Adrenal gland (tissue), 12 donors: ENCODE data around the gene VDAC1. TPM values are rescaled to one million over a fixed set of nuclear protein-coding genes. Genes with fewer than 3 reads are reported as not detected.

Experiments used
- DNase-seq, 7 donors: peaks; one replicate each; pipeline ENCODE4 v3.0.0-alpha.2; 2019 to 2020
- H3K27ac ChIP-seq, 5 donors: fragments of 200-600 bp; sonication (generic) in 4 of 5; 1 replicate in 3 of 5; 2 replicates in 2 of 5; pipeline versions ENCODE4 v1.5.1 to v1.8.0; 2016 to 2020; ENCODE audit warnings: mild to moderate bottlenecking in 1 of 5
- H3K27me3 ChIP-seq: fragments of 200-600 bp; 2 replicates; pipeline ENCODE4 v1.8.0; 2021
- H3K36me3 ChIP-seq, 2 donors: fragments of 200-600 bp; replicated peaks in 1 of 2; 1 replicate in 1 of 2; 2 replicates in 1 of 2; pipeline versions ENCODE4 v1.5.1 to v1.8.0; 2018 to 2022
- H3K4me1 ChIP-seq, 2 donors: fragments of 200-600 bp; replicated peaks in 1 of 2; 1 replicate in 1 of 2; 2 replicates in 1 of 2; pipeline versions ENCODE4 v1.5.1 to v1.8.0; 2018 to 2021
- H3K4me3 ChIP-seq, 4 donors: fragments of 200-600 bp; sonication (generic) in 3 of 4; one replicate each; pipeline ENCODE4 v1.5.1; 2016 to 2018
- H3K9me3 ChIP-seq, 3 donors: fragments of 200-600 bp; sonication (generic) in 1 of 3; replicated peaks in 1 of 3; 1 replicate in 2 of 3; 2 replicates in 1 of 3; pipeline versions ENCODE4 v1.5.1 to v1.8.0; 2016 to 2021
- CTCF ChIP-seq, 6 experiments: fragments of 450-650 bp in 4 of 6; fragments of 200-600 bp in 2 of 6; sonication (generic) in 1 of 6; IDR thresholded peaks; 1 replicate in 5 of 6; 2 replicates in 1 of 6; pipeline versions ENCODE4 v1.5.1 to v1.8.0; 2016 to 2021; ENCODE audit warnings: antibody characterized with exemption in 6 of 6, mild to moderate bottlenecking in 2 of 6, moderate library complexity in 1 of 6
- POLR2A ChIP-seq, 2 donors: fragments of 450-650 bp; IDR thresholded peaks; one replicate each; pipeline ENCODE4 v1.6.1; 2017; ENCODE audit warnings: antibody characterized with exemption in 2 of 2, mild to moderate bottlenecking in 2 of 2, moderate library complexity in 1 of 2
- WGBS, 4 donors: extraction: QIAGEN DNeasy Blood & Tissue Kit in 2 of 4; methylation state at CpG; one replicate each; pipeline versions ENCODE4 v1.1.5 to v1.1.7; 2013 to 2017; 5-methylcytosine and 5-hydroxymethylcytosine counted together
- intact Hi-C, 2 donors: fragments of 100-400 bp; cut with DNase I; formaldehyde crosslinking; loops; one replicate each; pipeline versions ENCODE4 v1.14.1 to v1.15.0; 2022 to 2023
- polyA plus RNA-seq, 3 donors: library from polyadenylated mRNA; stranded (reverse); fragments of 200-250 nt in 2 of 3; fragments of 350-450 nt in 1 of 3; fragmentation: Illumina TruSeq in 1 of 3; extraction: RNeasy Lipid Tissue Mini Kit (QIAGEN cat#74804) in 1 of 3; gene quantifications; one replicate each; pipeline ENCODE4 v1.2.3, GENCODE V29; 2013 to 2014
- total RNA-seq, 9 donors: library from RNA; depleted of rRNA in 4 of 9; stranded (reverse); fragments of >200 nt in 4 of 9; fragments of 120-200 nt in 1 of 9; fragmentation: NEBNext Ultra II Directional in 1 of 9; extraction: Animal tissue kit (Norgen Biotek cat#: 25700) in 1 of 9; gene quantifications; one replicate each; pipeline versions ENCODE4 v1.1.0 to v1.2.4, GENCODE V29; 2013 to 2023
- donor health status: healthy with polysubstance abuse.
- donor health status: Bipolar disorder and iron deficiency.
- donor health status: DM: yes; HTN: yes; CAD: no.
- donor health status: DM: no; HTN: no; CAD: no.
- donor health status: DM: no; HTN: no; CAD: no.
- donor health status: DM: yes; HTN: yes; CAD: no.

Gene VDAC1
- total and polyA plus RNA-seq, 12 donors = 66.0 to 476 (median 136) TPM

GRCh38 chr5:133928587-133929393 lies 76.0 kb downstream of the VDAC1 start:
- no peak overlapping the region for H3K27ac ChIP-seq
- no peaks in the 10 kb centered on the region for H3K27me3 ChIP-seq
- WGBS, 4 donors = 77 to 83% (median 81%) methylated on average over 9 of the region's 9 CpGs
- H3K4me1 ChIP-seq = peaks cover 0 to 14% of the 10 kb centered on the region in 2 donors
- H3K4me3 ChIP-seq = no peak overlapping the region
- intact Hi-C loops = loop anchor here in 1 of 2 donors (5.0 kb wide), 1 partner anchor 154 kb away; no protein-coding TSS in a partner anchor
- TF ChIP-seq POLR2A (IDR thresholded peaks at IDR 0.05) = no peak
- TF ChIP-seq CTCF (IDR thresholded peaks at IDR 0.05) = no peak
- no peak for DNase-seq
- no peaks in the 10 kb centered on the region for H3K36me3 ChIP-seq
- no peaks in the 10 kb centered on the region for H3K9me3 ChIP-seq

DNA sequence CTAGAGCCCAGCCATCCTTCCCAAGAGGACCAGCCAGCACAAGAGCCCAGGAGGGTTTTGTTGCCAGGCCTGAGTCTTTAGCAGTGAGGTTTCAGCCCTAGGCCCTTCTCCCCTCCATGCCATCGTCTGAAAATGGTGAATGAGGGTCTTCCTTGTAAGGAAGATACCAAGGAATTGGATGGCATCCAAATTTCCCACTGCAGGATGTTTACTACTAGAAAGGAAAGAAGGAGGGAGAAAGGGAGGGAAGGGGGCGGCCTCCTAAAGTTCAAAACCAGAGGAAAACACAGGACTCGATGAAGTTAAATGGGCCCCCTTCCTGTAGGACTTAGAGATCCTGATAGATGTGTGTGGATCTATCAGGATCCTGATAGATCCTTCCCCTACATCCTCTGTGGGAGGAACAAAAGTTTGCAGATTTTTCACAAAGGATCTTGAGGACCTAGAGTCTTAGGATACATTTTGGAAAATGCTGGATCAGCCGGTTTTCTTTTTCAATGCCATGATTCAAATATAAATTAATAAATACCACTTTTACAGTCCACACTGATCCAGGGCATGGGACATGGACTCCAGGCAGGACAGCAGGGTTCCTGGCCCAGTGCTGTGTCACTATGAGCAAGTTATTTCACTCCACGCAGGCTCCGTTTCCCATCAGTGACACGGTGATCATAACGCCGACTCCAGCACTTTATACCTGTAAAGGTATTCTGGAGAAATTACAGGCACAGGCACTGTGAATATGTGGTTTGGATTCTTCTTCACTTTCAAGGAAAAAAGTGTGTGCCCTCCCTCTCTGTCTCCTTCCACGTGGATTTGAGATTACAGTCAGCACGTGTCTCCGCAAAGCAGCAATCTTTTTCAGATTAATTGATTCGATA lies 77.2 kb downstream of the VDAC1 start:
- TF ChIP-seq CTCF (IDR thresholded peaks at IDR 0.05) = no peak
- TF ChIP-seq POLR2A (IDR thresholded peaks at IDR 0.05) = no peak
- Histone ChIP-seq H3K36me3 (no peaks in the 10 kb centered on the region), H3K4me1 (peaks cover 0 to 14% of the 10 kb centered on the region in 2 donors), H3K9me3 (no peaks in the 10 kb centered on the region), H3K4me3 (no peak overlapping the region), H3K27ac (no peak overlapping the region), H3K27me3 (no peaks in the 10 kb centered on the region)
- intact Hi-C loops = loop anchor here in 1 of 2 donors (5.0 kb wide), 1 partner anchor 155 kb away; no protein-coding TSS in a partner anchor
- WGBS, 4 donors = 76 to 86% (median 77%) methylated on average over 13 of the region's 13 CpGs
- DNase-seq = no peak

DNA sequence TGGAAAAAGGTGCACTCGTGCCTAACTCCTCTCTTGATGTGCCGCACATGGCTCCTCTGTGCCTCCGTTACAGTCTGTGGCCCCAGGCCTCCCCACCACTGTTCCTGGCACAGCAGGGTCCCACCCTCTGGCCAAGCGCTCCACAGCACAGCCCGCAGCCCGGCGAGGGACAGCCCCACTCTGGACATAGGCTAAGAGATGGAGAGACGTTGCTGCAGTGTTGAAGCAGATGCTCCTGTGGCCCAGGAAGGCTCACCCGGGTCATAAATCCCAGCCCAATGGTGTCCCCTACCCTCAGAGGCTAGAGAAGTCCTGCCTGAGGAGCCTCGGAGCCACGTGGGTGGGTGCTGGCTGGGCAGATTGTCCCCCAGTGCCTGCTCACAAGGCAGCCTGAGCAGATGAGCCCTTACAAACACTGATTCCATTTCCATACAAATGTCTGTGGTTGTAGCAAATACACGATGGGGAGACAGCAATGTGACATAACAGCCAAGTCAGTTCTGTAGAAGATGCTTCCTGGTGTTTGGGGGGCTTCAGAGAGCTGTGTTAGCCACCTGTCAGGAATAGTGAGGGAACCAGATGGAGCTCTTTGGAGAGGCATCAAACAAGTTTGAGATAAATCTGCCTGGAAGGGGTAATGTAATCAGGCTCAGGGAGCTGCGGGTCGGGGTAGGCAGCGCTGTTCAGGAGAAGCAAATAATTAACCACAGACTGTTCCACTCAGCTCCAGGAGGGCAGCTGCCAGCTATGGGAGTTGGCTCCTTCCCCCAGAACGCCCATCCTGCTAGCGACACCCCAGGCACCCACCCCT lies 78.1 kb downstream of the VDAC1 start:
- H3K27me3 ChIP-seq = no peaks in the 10 kb centered on the region
- intact Hi-C loops = loop anchor here in 1 of 2 donors (5.0 kb wide), 1 partner anchor 156 kb away; no protein-coding TSS in a partner anchor
- no peak for TF ChIP-seq CTCF (IDR thresholded peaks at IDR 0.05)
- no peak for TF ChIP-seq POLR2A (IDR thresholded peaks at IDR 0.05)

More for the DNA sequence above, 78.1 kb downstream of the VDAC1 start:
- Histone ChIP-seq H3K9me3 (no peaks in the 10 kb centered on the region), H3K27ac (no peak overlapping the region), H3K36me3 (no peaks in the 10 kb centered on the region), H3K4me3 (no peak overlapping the region), H3K4me1 (peaks cover 0 to 14% of the 10 kb centered on the region in 2 donors)
- DNase-seq = no peak
- WGBS, 4 donors = 83 to 91% (median 89%) methylated on average over 14 to 17 of the region's 17 CpGs
